ENCODE results near the gene PLEKHA7.

Gene PLEKHA7

DNA sequence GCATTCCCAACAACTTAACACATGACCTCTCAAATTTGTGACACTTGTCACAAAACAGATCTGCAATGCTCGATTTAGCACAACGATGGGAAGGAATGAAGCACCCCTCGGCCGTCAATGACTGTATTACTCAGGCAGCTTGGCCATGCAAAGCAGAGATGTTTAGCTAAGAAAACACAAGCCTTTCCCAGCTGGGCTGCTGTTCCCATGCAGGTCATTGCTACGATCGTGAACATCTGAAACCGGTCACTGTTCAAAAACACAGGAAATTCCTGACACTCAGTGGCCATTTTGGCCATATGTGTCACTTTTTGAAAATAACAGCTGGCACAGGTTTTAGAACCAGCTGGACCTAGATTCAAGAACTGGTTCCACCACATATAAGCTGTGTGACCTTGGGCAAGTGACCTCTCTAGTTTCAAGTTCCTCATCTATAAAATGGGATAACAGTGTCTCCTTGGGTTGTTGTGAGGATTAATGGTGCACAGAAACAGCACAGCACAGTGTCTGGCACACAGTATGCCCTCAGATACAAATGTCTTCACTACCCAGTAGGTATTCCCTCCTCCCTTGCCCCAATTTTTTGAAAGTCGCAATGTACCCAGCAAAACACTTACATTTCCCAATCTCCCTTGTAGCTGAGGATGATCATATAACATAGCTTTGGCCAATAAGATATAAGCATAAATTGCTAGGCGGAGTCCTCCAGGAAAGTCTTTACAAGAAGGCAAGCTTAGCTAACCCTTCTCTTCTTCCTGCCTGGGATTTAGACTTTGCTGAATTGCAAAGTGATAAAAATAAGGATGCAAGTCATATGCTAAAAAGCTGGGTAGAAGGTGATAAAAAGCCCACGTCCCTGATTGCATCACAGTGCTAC, 182.7 kb downstream of the PLEKHA7 start:
- DNase-seq = no peak

DNA sequence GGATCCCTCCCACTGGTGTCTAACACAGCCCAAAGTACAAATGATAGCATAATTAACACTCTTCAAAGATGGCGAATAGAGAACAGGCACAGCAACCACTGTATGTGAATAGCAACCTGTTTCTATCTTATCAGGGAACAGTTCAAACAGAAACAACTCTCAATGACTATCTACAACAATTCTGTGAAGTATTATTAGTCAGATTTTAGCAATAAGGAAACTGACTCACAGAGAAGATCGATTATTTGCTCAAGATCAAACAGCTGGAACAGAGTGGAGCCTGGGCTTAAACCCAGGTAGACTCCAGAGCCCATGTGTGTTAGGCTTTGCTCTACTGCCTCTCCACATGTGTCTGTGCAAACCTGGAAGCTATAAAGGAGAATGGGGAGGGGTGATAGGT, 187.1 kb downstream of the PLEKHA7 start:
- DNase-seq = no peak

DNA sequence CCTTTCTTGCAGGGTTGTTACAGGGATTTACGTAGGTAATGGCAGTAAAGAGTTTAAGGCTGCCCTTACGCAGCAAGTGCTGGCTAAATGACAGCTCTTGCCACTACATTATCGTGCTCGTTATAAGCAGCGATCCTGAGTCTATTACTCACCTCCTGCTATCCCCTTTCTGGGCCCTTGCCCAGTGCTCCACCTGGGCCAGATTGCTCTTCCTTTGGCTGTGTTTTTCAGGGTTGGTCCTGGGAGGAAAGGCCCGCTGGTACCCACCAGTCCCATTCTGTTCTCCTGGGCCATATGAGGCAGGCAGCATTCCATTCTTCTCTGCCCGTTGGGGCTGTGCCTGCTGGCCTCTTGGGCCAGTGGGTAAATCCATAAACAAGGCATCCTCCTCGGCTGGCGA, 188.2 kb downstream of the PLEKHA7 start:
- no peak for DNase-seq

DNA sequence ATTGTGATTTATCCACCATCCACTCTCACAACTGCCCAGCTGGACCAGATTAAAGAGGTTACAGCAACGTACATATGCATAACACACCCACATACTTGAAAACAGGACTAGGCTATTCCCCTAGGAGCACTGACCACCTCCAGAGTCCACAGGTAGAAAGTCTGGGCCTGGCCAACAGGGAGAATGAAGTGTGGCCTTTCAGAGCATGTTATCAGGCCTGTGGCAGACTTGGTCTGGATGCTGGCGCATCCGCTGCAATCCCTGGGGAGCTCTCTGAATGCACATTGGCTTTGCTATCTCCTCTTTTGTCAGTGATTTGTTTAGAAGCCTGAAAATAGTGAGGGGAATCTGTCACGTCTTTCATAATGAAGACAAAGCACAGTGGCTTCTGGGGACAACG, 189.1 kb downstream of the PLEKHA7 start:
- DNase-seq = no peak

DNA sequence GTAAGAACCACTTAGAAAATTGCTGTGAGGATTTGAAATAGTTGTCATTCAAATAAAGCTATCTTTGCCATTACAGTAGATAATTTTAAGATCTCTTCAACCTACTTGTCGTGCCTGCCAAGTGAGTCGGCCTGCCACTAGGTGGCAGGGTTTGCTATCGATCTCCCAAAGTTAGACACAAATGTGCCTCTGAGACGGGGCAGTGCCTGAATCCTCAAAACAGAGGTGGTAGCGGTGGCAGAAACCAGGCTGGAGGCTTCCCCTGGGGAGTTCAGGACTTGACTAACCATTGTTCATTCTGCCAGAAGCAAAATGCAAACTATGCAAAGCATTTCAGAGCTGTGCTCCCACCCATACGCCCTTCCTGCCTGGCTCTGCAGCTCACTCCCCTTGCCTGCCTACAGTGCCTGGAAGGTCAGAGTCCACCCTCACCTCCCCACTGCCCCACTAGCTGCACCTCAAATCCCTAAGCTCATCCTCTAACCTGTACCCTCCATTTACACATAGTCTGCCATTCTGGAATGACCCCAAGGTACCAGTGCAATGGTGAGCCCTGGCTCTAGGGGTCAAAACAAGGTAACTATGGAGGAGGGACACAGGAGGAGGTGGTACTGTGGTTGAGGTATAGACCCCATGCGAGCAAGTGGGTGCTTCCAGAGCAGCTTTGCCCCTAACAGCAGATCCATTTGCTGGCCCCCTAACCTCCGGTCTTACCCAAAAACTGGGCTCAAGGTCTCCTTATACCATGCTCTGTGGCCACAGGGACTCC, 193.7 kb downstream of the PLEKHA7 start:
- peak; percentile 44 for DNase-seq

DNA sequence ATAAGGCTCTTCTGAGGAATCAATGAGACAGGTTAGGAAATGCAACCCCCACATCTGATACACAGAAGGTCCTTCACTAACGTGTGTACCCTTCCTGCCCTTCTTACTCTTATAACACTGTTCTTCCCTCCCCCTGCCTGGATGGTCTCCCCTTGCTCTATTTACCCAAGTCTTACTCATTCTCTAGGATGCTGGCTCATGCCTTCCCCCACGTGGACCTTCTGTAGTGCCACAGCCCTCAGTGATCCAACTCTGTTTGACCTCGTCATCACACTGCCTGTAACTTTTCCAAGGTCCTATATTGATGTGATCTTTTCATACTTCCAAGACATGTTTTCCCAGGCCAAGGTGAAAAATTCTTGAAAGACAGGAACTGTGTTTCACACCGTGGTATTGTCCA, 195.9 kb downstream of the PLEKHA7 start:
- DNase-seq = no peak

DNA sequence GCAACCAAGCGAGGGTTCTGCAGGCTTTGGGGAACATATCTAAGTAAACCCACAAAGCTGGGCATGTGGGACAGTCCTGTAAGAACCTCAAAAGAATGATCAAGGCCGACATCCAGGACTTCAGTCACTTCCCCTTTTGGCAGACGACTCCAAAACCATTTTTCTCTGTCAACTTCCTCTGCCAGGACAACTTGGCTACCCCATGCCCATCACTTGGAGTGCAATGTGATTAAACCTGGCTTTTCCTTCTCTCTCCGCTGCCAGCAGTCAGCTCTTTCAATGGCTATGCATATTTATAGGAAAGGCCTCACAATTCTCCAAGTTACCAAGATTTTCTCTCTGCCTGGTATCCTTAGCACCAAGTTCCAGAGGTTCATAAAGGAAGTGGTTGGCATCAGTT, 196.9 kb downstream of the PLEKHA7 start:
- DNase-seq = no peak

DNA sequence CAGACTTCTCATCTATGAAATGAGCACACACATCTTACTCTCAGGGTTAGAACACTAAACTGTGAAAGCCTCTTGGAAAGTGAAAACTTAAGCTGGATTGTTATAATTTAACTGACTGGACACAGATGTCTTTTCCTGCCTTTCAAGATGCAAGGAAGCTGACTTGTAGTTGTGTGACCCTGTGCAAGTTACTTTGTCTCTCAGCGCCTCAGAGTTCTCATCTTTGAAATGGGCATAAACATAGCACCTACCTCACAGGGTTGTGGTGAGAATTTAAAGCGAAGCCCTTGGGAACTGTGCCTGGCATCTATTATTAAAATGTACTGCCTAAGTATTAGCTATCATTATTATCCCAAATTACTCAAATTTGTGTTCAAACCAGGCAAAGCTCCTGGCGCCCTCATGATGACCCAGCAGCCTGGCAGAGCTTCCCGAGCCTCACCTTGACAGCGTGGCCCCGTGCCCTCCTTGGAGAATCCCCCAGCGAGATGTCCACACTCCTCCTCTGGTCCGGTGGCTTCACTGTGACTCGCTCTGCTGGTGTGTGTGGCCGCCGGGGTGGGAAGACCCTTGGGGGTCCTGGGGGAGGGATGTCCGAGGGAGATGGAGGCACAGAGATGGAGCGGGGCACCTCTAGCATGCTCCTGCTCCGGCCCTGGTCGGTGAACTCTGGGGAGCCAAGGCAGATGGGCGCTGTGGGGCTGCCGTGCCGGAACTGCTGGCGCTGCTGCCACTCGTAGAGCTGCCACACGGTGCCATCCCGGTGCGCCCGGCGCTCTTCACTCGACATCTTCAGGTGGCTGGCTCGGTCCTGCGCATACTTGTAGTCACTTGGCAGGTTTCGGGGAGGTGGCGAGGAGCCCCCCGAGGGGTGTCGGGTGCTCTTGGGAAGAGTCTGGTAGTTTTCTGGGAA, 197.6 kb downstream of the PLEKHA7 start:
- DNase-seq = no peak

DNA sequence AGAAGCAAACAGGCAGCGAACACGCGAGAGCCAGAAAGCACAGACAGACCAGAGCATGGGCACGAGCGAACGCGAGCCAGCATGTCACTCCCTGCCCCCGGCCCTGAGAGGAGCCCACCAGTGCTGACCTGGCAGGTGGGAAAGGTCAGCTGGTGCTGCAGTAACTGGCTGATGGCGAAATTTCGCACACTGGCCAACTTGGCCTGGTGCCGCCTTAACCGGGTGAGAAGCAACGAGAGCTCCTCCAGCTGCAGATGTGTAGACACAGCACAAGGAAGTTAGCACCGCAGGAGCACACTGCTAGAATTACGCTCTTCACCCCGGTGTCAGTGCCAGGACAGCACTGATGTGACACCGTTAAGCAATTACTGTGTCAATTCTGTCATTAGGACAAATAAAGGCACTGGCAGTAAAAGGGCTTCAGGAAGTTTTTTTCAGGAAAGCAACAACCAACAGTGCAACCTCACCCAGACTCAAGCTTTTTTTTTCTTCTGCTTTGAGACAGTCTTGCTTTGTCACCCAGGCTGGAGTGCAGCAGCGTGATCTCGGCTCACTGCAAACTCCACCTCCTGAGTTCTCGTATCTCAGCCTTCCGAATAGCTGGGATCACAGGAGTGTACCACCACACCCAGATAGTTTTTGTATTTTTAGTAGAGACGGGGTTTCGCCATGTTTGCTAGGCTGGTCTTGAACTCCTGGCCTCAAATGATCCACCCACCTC, 199.0 kb downstream of the PLEKHA7 start:
- no peak for DNase-seq

DNA sequence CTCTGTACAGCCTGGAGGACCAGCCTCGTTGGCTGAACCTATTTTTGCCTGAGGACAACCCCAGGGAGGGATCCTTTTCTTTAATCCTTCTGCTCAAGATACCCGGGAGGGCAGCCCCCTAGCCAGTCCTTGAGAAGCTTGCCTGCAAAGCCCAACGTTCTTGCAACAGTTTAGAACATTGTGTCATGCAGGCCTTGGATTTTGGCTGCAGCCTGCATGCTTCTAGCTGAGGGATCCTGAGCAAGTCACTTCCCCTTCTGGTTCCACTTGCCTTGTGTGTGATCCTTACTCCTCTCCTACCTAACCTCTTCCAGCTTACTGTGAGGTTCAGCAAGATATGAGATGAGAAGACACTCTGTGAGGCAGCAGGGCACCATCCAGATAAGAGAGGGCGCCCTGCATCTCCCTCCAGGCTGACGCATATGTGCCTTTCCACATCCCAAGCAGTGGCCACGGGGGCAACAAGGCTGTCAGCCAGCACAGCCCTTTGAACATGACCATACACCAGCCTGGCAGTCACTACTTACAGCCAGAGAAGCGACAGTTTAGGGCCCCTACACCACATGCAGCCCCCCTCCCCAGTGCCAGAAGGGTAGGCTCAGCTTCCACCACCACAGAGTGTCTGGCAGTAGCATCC, 199.7 kb downstream of the PLEKHA7 start:
- no peak for DNase-seq

DNA sequence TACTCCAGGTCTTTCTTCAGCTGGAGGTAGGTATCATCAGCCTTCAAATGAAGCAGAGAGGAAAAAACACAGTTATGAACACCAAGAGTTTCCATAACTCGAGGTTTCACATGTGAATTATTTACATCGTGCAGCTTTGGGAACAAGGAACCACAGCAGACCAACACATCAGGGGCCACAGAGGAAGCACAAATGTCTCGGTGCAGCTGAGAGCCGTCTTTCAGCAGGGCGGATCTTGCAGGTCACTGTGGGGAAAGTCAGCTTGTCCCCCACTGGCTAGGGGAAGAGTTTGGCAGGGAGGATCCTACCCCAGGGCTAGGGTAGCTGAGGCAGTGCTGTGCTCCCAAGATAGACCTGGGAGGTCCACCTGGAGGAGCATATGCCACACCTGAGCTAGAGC, 201.1 kb downstream of the PLEKHA7 start:
- no peak for DNase-seq

DNA sequence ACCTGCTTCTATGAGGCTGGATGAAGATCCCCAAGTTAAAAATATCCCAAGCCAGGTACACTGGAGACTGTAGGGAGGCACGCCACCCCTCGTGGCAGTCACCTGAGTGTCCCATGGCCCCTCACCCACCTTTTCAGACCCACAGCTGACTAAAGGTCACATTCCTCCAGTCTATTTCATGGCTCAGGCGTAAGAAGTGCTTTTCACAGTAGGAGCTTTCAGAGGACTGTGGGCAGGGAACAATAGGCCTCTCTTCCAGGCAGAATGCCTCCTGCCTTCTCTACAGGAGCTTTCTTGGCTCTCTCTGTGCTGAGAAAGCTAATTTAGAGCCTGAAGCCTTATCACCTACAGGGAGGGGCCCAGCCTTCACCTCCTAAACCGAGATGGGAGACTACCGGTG, 201.9 kb downstream of the PLEKHA7 start:
- DNase-seq = no peak

DNA sequence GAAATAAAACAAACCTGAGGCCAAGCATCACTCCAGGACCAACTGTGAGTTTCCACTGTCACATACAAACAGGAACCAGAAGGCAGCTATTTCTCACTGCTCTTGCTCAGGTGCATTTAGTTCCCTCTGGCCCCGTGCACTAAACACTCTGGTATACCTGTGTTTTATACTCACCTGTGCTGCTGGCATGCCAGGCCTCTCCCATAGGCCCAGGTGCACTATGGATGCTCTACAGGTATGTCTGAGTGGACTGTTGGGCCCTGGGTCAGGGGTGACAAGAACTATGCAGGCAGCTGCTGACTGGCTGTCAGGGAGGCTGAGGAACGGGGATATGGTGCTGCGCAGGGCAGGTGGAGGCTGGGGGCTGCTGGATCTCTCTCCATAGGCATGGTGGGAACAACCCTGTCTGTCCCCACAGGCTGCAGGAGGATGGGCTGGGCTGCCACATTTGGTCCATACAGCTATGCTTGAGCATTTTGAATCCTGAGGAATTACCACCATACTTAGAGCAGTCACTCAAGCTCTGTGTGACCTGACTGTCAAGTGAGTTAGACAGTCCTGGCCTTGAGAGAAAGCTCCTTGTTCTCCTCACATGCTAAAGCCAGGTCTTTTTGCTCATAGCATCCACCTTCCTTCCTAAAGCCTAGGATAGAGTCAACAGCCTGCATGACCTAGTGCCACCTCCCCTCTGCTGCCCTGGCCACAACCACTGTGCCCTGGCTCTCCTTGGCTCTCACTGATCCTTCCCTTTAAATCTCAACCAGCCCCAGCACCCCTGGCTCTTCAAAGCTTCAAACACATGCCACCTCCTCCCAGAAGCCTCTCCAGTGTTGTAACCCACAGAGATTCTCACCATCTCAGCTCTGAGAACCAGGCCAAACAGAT, 202.8 kb downstream of the PLEKHA7 start:
- no peak for DNase-seq

DNA sequence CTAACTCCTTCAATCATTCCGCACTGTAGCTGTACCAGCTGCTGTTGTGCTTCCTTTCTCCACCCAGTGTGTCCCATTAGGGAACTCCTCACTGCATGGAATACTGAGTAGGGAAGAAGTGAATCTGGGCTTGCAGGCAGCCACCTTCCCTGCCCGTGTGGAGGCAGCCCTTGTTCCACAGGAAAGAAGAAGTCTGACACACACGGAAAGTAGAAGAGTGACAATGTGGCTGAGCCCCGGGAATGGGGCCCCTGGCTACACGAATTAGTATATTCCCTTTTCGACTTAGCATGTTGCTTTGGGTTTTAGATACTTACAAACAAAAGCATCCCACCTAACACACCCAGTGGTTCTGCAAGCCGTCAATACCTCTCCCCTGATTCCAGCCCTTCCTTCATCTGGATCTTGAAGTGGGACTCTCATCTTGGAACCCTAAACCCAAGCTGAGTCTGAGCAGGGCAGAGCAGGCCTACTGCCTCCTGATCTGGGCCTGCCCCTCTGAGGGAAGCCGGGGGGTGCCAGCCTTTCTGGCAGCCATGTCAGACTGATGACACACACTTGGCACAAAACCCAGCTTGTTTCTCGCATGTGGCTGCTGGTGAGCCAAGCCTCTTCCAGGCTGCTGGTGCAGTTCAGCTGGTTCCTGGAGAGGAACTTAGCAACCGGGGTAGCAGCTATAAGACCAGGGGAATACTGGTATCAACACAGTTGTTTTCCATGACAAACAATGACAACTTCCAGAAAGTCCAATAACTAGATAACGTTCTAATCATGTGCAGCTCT, 204.1 kb downstream of the PLEKHA7 start:
- no peak for DNase-seq

DNA sequence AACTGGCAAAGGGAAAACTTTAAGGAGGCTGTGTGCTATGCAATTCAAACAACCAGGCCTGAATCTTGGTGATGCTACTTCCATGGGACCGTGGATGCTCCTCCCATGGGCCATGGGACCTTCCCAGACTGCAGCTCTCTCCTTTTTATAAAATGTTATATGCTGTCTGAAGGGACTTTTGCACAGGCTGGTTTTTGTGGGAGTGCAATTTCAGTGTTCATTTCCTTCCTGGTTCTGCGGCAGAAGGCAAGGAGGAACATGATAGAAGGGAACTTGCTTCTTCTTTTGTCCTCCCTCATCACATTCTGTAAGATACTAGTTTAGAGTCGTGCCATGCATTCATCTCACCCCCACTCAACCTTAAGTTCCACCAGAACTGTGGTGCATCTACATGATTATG, 206.9 kb downstream of the PLEKHA7 start:
- DNase-seq = no peak

DNA sequence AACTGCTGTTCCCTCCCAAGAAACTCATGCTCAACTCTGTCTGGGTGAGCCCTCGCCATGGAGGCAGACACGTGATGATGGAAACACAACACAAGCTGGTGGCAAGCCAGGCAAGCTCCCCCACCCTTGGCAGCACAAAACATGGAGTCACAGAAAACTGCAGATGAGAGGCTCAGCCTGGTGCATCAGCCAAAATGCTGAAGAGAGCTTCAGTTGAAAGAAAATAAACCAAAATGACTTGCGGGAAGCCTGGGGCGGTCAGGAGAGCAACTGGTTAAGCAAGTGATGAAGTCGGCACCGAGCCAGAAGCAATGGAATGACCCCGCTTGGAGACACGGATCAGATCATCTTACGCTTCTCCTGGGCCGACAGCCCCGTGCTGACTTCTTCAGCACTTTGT, 207.4 kb downstream of the PLEKHA7 start:
- DNase-seq = no peak

DNA sequence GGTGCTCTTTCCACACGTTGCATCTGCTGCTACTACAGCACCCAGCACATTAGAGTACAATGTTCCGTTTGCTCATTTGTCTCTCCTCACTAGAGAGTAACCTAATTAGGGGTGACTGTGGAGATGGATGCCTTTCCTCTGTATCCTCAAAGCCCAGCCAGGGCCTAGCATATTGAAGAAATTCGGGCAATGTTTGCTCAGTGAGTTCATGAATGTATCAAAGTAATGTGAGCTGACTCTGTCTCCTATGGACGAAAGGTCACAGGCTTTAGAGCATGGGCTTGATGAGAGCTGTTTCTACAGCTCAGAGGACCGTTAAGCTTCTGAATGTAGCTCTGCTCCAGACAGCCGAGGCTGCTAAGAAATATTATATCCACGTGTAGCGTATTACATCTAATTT, 208.3 kb downstream of the PLEKHA7 start:
- no peak for DNase-seq

DNA sequence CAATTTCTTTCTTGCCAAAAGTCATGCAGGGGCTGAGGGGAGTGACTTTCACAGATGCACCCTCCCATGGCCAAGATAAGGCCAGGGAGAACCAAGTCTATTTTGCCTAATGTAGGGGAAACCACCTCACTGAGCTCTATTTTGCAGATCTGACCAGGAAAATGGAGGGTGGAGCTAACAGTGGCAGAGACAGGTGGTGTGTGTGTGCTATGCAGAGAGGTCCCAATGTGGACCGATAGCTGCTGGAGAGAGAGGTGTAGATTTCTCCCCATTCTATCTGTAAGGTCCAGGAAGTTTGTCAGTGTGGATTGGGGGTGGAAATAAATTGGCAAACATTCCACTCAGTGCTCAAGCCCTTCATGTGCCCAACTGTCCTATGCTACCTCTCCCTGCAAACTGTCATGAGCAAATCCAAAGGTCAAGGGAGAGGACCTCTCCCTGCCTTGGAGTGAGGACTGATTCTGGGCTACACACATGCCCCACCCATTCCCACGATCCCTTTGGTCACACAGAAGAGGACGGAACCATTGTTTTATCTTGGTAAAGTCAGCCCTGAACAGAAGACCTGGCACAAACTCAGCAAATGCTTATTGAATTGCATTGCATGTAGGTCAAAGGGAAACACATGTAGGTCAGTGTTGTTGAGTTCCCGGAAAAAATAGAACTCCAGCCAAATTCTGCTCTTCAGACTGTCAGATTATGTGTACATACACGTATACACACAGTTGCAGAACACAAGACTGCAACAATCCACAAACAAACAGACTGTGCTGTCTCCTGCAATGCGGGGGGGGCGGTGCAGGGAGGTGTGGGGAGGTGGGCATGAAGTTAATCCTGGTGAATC, 209.9 kb downstream of the PLEKHA7 start:
- DNase-seq = no peak

Data from T-helper 9 cell (primary cell).